H1 (cell line): ENCODE data around the gene CLASP2.

Source experiments
- CEBPB ChIP-seq: IDR thresholded peaks from 2 replicates; pipeline ENCODE4 v1.6.1; 2012; ENCODE audit warnings: low read depth, low read length
- JUN ChIP-seq: IDR thresholded peaks from 2 replicates; pipeline ENCODE4 v1.6.1; 2011; ENCODE audit warnings: low read depth, mild to moderate bottlenecking, improper control_type of control experiment, low read length
- POU5F1 ChIP-seq: IDR thresholded peaks from 2 replicates; pipeline ENCODE4 v1.6.1; 2011; ENCODE audit warnings: low read depth, mild to moderate bottlenecking, low read length, moderate library complexity
- SIN3A ChIP-seq, 2 experiments: IDR thresholded peaks in 1 of 2; conservative IDR thresholded peaks in 1 of 2; 2 replicates each; pipeline ENCODE4 v1.6.1; 2011 to 2012; ENCODE audit warnings: low read length in 2 of 2, improper control_type of control experiment in 1 of 2, low read depth in 1 of 2, mild to moderate bottlenecking in 1 of 2
- TAF1 ChIP-seq: IDR thresholded peaks from 2 replicates; pipeline ENCODE4 v1.6.1; 2011; ENCODE audit warnings: mild to moderate bottlenecking, low read depth, low read length
- TEAD4 ChIP-seq: IDR thresholded peaks from 2 replicates; pipeline ENCODE4 v1.6.1; 2012; ENCODE audit warnings: low read depth, low read length, inconsistent platforms, mixed read lengths
- TF ChIP-seq, protein P1 (sequence below), 3 experiments: IDR thresholded peaks; 1 replicate in 2 of 3; 2 replicates in 1 of 3; pipeline versions ENCODE4 v1.5.1 to v1.6.1; 2011; ENCODE audit warnings: low read length in 3 of 3, mild to moderate bottlenecking in 3 of 3, inconsistent platforms in 2 of 3, low read depth in 1 of 3, moderate library complexity in 1 of 3; ENCODE audit not compliant: insufficient read depth in 1 of 3; ENCODE audit errors: control extremely low read depth in 1 of 3
- TF ChIP-seq, protein P2 (sequence below): IDR thresholded peaks from 2 replicates; pipeline ENCODE4 v1.6.1; 2011; ENCODE audit warnings: low read length, improper control_type of control experiment

- TF ChIP-seq CEBPB = no peak
- TF ChIP-seq, protein P1, sequence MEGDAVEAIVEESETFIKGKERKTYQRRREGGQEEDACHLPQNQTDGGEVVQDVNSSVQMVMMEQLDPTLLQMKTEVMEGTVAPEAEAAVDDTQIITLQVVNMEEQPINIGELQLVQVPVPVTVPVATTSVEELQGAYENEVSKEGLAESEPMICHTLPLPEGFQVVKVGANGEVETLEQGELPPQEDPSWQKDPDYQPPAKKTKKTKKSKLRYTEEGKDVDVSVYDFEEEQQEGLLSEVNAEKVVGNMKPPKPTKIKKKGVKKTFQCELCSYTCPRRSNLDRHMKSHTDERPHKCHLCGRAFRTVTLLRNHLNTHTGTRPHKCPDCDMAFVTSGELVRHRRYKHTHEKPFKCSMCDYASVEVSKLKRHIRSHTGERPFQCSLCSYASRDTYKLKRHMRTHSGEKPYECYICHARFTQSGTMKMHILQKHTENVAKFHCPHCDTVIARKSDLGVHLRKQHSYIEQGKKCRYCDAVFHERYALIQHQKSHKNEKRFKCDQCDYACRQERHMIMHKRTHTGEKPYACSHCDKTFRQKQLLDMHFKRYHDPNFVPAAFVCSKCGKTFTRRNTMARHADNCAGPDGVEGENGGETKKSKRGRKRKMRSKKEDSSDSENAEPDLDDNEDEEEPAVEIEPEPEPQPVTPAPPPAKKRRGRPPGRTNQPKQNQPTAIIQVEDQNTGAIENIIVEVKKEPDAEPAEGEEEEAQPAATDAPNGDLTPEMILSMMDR (IDR thresholded peaks at IDR 0.05; ENCODE audit: control extremely low read depth in 1 of 3, insufficient read depth in 1 of 3, low read depth in 1 of 3, low read length in 3 of 3) = no peak
- TF ChIP-seq TAF1 = no peak
- TF ChIP-seq SIN3A (conservative IDR thresholded peaks at IDR 0.05 in 1 of 2, IDR thresholded peaks at IDR 0.05 in 1 of 2; ENCODE audit: low read depth in 1 of 2, low read length in 2 of 2) = no peak
- TF ChIP-seq, protein P2, sequence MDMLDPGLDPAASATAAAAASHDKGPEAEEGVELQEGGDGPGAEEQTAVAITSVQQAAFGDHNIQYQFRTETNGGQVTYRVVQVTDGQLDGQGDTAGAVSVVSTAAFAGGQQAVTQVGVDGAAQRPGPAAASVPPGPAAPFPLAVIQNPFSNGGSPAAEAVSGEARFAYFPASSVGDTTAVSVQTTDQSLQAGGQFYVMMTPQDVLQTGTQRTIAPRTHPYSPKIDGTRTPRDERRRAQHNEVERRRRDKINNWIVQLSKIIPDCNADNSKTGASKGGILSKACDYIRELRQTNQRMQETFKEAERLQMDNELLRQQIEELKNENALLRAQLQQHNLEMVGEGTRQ = no peak
- no peak for TF ChIP-seq JUN
- TF ChIP-seq TEAD4 = no peak
- TF ChIP-seq POU5F1 = no peak
These were observed 226.3 kb downstream of the CLASP2 start for GRCh38 chr3:33491721-33492120.
